Measurements from ENCODE around the gene BAHCC1.

The BAHCC1 gene

DNA sequence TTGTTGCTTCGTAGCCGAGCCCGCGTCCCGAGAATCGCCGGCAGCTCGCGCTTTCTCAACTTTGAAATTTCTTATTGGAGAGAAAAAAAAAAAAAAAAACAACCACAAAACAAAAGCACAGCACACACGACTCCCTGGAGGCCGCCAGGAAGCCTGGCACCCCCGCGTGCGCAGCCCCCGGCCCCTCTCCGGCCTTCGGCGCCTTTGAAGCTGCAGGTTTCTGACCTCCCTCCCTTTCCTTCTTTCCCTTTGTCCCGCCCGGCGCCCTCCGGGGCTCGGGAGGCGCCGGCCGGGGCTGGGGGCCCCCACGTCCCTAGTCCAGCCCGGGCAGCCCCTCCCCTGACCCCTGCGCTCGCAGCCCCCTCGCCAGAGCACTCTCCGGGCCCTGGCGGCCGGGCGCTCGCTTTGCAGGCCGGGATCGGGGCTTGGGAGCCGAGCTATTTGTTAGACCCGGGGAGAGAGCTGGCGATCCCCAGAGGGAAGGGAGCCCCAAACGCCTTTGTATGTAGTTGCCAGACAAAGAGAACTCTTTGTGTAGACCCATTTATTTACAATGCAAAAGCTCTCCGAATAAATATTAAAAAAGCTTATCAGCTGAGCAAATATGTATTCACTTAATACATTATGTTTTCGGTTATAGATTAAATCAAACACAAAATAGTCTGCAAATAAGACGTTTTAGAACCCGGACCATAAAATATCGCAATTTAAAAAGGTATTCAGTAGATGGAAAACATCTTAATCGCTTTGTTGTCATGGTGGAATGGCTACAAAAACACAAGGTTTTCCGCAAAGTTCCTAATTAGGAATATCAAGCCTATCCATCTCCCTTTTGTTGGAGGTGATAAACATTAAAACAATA lies 2.3 kb downstream of the BAHCC1 start:
- DNase-seq (ENCODE audit: low read depth in 3 of 3, low spot score in 1 of 3) = no peak

DNA sequence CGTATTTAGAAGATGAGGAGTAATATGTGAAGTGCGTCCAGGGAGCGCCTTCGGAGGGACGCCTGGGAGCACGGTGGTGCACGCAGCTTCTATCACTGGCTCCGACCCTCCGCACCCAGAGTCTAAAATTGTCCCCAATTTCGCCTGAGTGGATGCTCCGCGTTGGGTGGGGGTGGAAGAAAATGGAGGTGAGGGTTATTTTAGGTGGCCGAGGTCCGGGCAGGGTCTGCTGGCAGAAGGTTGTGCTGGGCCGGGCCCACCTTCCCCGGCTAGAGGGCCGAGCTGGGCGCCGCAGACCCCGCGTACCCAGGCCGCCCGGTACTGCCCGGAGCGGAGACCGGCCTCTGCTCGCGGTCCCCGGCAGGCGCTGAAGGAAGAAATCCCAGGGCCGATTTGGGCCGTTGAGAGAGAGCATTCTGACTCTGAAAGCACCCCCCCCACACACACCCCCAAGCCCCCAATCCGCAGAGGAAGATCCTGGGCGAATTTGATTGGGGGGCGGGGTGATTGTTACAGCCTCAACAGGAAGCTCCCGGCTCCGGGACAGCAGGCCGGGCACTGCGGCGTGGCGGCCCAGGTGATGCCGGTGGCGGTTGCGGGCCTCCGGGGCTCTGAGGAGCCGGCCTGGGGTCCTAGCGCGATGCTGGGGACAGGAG lies 3.0 kb downstream of the BAHCC1 start:
- no peak for DNase-seq (ENCODE audit: low read depth in 3 of 3, low spot score in 1 of 3)

GRCh38 chr17:81398832-81399411 lies 3.7 kb downstream of the BAHCC1 start:
- no peak for DNase-seq (ENCODE audit: low read depth in 3 of 3, low spot score in 1 of 3)

GRCh38 chr17:81399481-81400153 lies 4.4 kb downstream of the BAHCC1 start:
- no peak for DNase-seq (ENCODE audit: low read depth in 3 of 3, low spot score in 1 of 3)

DNA sequence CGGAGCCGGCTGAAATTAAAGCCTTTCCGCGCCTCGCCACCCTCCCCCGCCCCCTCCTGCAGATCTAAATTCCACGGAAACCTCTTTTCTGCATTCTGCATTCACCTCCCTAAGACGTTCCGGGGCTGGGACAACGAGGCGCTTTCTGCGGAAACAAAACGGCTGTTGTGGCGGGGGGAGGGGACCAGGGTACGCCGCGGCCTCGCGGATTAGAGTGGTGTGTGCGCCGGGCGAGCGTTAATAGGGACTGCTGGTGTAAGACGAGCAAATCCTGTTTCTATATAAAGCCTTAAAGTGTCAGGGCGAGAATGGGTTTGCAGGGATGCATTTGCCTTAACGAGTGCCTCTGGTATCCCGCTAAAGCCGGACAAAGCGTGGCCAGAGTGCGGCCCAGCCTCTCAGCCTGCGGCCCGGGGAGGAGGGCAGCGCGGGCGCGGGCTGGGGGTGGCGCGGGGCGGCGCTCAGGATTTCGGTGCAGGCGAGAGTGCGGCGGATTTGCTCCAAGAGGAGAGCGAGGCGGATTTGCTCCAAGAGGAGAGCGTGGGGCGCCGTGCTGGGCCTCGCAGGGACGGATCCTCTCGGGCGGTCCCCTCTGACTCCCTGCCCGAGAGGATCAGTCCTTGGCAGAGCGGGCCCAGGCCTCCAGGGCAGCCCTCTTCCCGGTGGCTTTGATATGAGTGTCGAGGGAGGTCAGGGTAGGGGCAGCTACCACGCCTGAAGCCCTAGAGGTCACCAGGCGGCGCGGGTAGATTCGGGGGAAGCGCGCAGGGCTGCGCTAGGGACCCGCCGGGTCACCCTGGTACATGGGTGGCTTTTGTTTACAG lies 5.1 kb downstream of the BAHCC1 start:
- no peak for DNase-seq (ENCODE audit: low read depth in 3 of 3, low spot score in 1 of 3)

GRCh38 chr17:81400996-81401722 lies 5.9 kb downstream of the BAHCC1 start:
- no peak for DNase-seq (ENCODE audit: low read depth in 3 of 3, low spot score in 1 of 3)

- no peak for DNase-seq (ENCODE audit: low read depth in 3 of 3, low spot score in 1 of 3)
Observed at GRCh38 chr17:81401723-81402529, 6.7 kb downstream of the BAHCC1 start.

GRCh38 chr17:81402530-81402941 lies 7.3 kb downstream of the BAHCC1 start:
- DNase-seq (ENCODE audit: low read depth in 3 of 3, low spot score in 1 of 3) = no peak

DNA sequence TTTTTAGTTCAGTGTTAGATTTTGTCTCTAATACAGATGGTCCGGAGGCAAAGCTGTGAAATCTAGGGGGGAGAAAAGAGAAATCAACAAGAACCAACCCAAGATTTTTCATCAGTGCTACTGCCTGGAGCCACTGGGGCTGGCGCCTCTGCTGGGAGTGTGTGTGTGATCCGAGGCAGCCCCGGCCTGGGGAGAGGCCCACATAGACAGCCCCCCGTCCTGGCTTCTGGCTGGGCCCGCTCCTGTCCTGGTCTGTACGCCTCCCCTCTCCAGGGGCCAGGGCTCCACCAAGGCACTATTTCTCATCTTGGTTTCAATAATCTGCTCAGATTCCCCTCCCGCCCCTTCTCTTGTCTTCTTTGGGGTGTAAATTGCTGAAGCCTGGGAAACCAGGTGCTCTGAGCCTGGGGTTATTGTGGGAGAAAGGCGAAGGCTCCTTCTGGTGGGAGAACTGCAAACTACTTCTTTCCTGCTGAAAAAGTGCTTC lies 7.8 kb downstream of the BAHCC1 start:
- DNase-seq (ENCODE audit: low read depth in 3 of 3, low spot score in 1 of 3) = no peak

DNA sequence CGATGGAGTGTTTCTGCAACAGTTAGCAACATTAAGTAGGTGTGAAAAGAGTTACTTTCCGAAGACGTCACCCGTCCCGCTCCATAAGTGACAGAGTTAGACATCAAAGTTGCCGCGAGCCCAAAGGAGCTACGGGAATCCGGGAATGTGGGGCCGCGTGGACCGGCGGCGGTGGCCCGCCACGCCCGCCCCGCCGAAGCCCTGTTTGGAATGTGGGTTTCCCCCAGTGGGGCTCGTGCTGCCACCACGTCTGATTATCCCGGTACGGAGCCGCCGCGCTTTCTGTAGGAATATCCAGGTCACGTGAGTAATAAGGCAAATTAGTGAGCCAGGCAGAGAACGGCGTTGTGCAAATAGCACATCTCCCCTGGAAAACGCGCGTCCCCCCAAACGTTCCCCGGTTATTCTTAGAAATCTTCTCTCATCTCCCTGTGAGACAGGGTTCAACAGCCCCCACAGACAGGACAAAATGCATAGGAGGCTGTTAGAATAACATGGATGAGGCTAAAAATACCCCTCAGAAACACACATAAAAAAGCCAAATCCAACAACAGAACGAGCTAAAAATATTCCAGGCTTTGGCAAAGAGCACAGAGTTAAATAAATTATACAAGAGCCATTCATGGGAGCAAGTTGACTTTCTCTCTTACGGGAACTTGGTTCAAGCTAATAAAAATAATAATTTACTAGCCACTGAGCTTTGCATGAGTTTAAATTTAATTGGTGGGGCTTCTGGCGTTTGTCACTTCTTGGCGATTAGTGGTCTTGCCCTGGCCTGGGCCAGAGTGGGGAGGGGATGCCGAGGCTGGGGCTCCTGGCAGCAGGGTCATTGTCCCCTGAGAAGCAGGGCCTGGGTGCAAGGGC lies 8.6 kb downstream of the BAHCC1 start:
- no peak for DNase-seq (ENCODE audit: low read depth in 3 of 3, low spot score in 1 of 3)

GRCh38 chr17:81404558-81405165 lies 9.4 kb downstream of the BAHCC1 start:
- DNase-seq (ENCODE audit: low read depth in 3 of 3, low spot score in 1 of 3) = no peak

DNA sequence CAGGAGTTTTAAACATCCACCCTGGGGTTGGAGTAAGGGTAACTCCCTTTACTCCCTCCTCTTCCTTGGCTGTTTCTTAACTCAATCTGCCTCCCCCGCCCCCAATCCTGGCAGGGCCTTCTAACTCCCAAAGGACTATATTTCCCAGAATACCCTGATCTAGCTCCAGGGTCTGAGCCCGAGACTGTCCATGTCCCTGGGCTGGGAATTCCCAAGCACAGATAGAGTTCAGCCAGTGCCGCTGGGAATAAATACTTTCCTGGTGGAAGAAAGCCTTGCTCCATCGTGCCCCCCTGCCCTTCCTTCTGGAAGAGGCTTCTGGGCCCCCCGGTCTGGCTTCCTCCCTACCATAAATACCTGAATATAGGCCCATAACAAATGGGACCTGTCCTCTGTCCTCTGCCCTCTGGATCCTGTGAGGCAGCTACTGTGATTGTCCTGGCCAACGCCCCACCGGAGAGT lies 10.2 kb downstream of the BAHCC1 start:
- DNase-seq (ENCODE audit: low read depth in 3 of 3, low spot score in 1 of 3) = no peak

- DNase-seq (ENCODE audit: low read depth in 3 of 3, low spot score in 1 of 3) = no peak
Observed at GRCh38 chr17:81406117-81406953, 11.1 kb downstream of the BAHCC1 start.

GRCh38 chr17:81408049-81408448 lies 12.8 kb downstream of the BAHCC1 start:
- no peak for DNase-seq (ENCODE audit: low read depth in 3 of 3, low spot score in 1 of 3)

- no peak for DNase-seq (ENCODE audit: low read depth in 3 of 3, low spot score in 1 of 3)
Observed at GRCh38 chr17:81409190-81409935, 14.1 kb downstream of the BAHCC1 start.

- no peak for DNase-seq (ENCODE audit: low read depth in 3 of 3, low spot score in 1 of 3)
Observed at GRCh38 chr17:81410852-81411251, 15.6 kb downstream of the BAHCC1 start.

All from stimulated activated CD4-positive, alpha-beta T cell treated with anti-CD3 and anti-CD28 coated beads, TNF-alpha, amount 100 ng/mL, for 1 hour (primary cell).